Effector CD8-positive, alpha-beta T cell (primary cell): ENCODE measurements around the gene SPEM1.
A peak's percentile ranks its signal among the peaks of the same experiment; 100 is the strongest.

Source experiments
- DNase-seq: peaks from one replicate; lab custom pipeline; 2025; lab: John Stamatoyannopoulos, UW
- total RNA-seq, 4 experiments: gene quantifications; one replicate each; lab custom pipeline; 2026; lab: John Stamatoyannopoulos, UW

Gene SPEM1, protein sequence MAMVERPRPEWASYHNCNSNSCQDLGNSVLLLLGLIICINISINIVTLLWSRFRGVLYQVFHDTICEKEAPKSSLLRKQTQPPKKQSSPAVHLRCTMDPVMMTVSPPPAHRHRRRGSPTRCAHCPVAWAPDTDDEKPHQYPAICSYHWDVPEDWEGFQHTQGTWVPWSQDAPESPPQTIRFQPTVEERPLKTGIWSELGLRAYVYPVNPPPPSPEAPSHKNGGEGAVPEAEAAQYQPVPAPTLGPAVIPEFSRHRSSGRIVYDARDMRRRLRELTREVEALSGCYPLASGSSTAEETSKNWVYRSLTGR
- total RNA-seq: 0 reads per million in 4 experiments

DNA sequence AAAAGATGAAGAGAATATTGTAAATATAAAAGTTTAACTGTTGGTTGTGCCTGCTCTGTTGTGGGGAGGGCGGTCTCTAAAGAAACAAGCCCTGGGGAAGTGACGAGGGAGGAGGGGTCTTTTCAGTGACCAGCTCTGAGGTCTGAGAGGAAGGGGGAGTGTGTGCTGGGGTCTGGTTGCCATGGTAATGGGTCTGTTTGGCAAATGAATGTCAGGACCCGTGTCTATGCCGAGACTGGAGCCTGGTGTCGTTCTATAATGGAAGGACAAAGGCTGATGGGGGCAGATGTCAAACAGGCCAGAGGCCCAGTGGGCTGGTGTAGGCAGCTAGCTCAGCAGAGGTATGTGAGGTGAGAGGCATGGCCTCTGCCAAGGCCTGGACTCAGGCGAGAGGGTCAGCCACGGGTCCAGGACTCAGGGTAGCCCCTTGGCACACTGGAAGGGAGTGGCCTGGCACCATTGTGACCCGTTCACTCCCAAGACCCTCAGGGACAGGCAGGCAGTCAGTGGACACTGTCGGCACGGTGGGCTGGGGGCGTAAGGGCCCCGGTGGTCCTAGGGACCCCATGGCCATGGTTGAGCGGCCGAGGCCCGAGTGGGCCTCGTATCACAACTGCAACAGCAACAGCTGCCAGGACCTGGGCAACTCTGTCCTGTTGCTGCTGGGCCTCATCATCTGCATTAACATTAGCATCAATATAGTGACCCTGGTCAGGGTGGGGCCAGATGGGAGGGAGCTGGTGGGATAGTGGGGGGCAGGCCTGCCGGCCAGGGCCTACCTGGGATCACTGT, at the start of gene SPEM1:
Gene SPEM1 (plus strand): TSS at position 506 of the 792 bp plus-strand sequence. CDS start 61 bp downstream, at position 567.
- DNase-seq: no peak

DNA sequence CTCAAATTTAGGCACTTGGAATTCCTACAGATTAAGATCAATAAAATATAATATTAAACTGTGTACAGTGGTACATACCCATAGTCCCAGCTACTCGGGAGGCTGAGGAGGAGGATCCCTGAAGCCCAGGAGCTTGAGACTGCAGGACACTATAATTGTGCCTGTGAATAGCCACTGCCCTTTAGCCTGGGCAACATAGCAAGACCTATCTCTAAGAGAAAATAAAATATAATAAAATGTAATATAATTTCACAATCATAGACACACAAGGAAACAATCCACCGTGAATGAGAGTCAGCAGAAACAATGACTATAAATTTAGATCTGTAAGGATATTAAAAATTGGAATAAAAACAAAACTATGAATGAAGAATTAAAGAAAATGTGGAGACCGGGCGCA, 49.3 kb upstream of the SPEM1 start:
- no peak for DNase-seq

DNA sequence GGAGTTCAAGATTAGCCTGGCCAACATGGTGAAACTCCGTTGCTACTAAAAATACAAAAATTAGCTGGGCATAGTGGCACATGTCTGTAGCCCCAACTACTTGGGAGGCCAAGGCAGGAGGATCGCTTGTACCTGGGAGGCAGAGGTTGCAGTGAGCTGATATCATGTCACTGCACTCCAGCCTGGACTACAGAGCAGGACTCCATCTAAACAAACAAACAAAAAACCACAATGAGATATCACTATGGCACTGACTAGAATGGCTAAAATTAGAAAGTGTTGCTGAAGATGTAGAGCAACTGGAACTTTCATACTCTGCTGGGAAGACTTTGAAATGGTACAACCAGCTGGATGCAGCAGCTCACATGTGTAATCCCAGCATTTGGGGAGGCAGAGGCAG, 45.8 kb upstream of the SPEM1 start:
- no peak for DNase-seq

DNA sequence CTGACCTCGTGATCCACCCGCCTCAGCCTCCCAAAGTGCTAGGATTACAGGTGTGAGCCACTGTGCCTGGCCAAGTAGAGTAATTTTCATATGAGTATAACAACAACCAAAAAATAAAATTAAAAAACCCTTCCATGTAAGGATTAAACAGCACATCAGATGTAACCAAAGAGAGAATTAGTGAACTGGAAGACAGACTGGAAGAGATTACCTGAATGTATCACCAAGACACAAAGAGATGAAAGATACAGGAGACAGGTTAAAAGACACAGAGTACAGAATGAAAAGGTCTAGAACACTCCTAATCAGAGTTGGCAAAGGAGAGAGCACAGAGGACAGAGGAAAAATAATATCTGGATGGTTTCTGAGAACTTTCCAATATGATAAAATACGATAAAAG, 41.0 kb upstream of the SPEM1 start:
- DNase-seq: no peak

DNA sequence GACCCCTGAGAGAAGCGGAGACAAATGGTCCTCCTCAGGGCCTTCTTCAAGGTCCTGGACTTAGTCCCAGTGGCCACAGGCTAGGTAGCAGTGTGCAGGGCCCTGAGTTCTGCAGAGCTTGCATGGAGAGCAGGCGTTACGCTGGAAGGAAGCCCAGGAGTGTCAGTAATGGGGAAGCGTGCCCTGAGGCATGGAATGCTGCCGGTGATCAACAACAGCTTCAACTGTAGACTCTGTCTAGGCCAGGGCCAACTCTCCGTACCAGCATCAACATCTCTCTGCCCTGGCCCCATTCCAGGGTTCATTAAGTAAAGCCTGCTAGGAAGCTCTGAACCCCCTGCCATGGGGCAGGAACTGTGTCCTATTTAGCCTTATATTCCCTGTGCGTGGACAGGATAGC, 39.8 kb upstream of the SPEM1 start:
- DNase-seq: no peak

DNA sequence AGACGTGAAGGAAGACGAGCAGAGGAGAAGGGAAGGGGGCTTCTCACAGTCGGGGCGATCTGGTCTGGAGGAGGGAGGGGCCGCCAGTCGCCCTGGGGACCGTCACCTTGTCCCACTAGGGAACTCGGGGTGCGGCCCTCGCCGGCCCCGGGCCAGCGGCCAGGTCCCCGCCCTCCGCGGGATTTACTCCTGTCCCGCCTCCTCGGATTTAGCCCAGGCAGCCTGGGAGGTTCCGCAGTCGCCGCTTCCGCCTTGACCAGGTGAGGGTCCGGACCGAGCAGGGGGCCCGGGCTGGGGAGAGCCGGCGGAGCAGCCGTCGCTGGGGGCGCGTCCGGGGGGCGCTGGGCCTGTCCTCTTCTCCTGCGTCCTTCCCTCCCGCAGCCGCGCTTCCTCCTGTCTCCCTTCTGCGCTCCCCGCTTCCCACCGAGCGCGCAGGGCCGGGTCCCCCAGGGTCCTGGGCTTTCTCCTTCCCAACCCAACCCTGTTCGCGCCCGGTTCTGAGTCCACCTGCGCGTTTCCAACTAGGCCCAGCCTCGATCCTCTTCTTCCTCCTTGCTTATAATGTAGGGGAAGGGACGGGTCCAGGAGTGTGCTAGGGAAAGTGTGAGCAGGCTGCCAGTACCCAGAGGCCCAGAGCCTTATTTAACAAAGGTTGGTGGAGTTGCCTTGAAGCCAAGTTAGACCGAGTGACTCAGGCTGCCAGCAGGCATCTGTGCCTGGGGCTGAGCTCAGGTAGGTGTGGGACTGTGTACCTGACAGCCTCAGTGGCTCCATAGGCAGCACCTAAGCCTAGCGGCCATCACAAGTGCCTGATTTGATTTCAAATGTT, 39.1 kb upstream of the SPEM1 start, which contains the start of gene TNK1:
Gene TNK1 (plus strand): TSS at position 235 of the 829 bp plus-strand sequence. CDS start 1,838 bp downstream, outside the sequence.
- no peak for DNase-seq

DNA sequence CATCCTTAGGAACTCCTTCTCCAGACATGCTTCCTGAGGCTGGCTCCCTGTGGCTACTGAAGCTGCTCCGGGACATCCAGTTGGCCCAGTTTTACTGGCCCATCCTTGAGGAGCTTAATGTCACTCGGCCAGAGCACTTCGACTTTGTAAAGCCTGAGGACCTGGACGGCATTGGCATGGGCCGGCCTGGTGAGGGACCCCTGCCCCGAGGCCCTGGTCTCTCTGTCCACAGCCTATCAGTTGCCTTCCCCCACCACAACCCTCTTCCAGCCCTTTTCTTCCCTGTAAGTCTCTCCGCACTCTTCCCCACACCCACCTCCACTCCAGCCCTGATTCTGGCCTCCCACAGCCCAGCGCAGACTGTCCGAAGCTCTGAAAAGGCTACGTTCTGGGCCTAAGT, 37.2 kb upstream of the SPEM1 start:
- DNase-seq: no peak

DNA sequence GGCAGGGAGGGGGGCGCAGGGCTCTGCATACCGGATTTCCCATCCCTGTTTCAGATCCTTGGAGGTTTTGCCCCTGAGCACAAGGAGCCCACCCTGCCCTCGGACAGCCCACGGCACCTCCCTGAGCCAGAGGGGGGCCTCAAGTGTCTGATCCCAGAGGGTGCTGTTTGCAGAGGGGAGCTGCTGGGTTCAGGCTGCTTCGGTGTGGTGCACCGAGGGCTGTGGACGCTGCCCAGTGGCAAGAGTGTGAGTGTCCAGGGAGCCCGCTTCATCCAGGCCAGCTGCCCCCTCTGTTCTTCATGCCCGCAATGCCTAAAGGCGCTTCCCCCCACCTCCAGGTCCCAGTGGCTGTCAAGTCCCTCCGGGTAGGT, 36.8 kb upstream of the SPEM1 start:
- DNase-seq: no peak

DNA sequence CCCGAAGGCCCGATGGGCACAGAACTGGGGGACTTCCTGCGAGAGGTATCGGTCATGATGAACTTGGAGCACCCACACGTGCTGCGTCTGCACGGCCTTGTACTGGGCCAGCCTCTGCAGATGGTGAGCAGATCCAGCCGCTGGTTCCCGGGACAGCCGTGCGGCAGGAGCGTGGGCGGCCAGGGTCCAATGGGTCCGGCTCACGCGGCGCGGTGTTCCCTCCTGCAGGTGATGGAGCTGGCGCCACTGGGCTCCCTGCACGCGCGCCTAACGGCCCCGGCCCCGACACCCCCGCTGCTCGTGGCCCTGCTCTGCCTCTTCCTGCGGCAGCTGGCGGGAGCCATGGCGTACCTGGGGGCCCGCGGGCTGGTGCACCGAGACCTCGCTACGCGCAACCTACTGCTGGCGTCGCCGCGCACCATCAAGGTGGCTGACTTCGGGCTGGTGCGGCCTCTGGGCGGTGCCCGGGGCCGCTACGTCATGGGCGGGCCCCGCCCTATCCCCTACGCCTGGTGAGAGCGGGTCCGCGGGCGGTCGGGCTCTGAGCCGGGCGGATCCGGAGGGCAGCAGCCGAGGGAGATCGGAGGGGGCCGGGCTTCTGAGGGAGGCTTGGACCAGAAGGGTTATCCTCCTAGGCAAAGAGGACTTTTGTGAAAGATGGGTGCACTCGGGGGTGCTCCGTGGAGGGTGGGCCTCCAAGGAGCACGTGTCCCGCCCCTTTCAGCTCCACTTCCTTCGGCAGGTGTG, 36.2 kb upstream of the SPEM1 start:
- peak; percentile 70 for DNase-seq

DNA sequence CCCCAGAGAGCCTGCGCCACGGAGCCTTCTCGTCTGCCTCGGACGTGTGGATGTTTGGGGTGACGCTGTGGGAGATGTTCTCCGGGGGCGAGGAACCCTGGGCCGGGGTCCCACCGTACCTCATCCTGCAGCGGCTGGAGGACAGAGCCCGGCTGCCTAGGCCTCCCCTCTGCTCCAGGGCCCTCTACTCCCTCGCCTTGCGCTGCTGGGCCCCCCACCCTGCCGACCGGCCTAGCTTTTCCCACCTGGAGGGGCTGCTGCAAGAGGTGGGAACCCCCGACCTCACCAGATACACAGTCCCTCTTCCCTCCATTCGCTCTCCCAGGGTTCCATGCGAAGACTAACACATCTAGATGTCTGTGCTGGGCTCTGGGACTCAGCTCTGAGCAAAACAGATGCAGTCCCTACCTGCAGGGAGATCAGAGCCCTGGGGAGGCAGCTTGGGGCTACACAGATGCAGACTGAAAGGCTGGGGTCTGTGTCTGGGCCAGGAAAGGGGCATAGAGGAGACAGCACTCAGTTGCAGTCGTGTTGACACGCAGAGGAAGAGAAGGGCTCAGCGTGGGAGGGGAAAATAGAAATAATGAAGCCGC, 35.5 kb upstream of the SPEM1 start:
- no peak for DNase-seq

DNA sequence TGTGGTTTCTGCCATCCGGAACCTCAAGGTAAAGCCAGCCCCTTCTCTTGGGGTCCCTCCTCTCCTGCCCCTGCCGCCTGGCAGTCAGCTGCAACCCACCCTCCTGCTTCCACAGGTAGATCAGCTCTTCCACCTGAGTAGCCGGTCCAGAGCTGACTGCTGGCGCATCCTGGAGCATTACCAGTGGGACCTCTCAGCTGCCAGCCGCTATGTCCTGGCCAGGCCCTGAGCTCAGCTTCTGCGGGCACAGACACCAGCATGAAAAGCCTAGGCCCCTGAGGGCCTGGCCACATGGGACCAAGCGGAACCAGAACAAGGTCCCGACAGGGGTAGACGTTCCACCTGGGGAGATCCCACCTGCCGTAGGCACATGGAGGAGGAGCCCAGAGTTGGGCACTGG, 31.3 kb upstream of the SPEM1 start:
- DNase-seq: no peak

DNA sequence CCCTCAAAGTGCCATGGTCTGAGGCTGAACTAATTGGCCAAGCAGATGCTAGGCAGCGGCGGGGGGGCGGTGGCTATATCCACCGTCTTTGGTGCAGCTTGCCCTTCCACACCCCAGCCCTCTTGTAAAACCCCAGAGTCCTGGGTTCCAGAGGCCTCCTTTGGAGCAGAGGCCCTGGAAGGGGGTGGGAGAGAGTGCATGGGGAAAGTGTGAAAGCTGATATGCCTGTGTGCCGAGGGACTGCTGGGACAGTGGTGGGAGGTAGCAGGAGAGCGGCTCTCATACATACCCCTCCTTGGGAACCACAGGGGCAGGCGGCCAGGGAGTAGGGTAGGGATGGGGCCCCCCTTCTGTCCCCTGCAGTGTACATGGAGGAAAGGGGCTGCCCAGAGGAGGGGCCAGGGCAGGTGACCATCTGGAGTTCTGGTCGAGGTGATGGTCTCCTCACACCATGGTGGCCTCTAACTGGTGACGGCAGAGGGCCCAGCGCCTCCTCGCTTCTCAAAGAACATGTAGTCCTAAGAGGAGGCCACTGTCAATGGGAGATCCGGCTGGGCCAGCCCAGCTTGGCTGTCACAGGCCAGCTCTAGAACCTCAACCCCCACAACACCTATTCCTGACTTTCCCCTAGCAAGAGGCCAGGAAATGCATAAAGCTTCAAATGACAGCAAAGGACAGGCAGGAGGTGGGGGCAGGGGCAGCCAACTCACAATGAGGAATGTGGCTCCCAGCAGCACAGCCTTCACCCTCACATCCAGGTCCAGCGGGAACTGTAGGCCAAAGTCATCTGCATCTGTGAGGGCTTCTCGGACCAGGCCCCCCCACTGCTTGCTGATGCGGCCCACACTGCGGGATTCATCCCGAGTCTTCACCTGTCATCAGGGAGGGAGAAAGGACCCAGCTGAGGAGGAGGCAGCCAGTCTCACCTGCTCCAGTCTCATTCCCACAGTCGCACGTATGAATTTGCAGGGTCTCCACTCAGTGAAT, 29.9 kb upstream of the SPEM1 start:
- DNase-seq: no peak

DNA sequence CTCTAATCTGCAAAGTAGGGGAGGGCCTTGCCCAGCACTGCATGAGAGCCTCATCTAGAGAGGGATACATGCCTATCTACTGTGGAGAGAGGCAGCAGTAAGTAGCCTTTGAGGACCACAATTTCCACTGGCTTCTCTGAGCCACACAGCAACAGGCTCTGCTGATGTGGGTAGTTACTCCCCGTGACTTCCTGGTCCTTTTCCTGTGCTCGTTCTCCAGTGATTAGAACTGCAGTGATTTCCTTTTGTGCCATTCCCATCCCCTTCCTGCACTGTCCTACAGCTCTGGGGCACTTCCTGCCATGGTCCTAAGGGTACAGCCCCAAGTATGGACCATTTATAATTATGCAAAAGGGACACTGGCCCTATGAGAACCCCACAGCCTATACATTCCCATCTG, 28.8 kb upstream of the SPEM1 start:
- DNase-seq: no peak

DNA sequence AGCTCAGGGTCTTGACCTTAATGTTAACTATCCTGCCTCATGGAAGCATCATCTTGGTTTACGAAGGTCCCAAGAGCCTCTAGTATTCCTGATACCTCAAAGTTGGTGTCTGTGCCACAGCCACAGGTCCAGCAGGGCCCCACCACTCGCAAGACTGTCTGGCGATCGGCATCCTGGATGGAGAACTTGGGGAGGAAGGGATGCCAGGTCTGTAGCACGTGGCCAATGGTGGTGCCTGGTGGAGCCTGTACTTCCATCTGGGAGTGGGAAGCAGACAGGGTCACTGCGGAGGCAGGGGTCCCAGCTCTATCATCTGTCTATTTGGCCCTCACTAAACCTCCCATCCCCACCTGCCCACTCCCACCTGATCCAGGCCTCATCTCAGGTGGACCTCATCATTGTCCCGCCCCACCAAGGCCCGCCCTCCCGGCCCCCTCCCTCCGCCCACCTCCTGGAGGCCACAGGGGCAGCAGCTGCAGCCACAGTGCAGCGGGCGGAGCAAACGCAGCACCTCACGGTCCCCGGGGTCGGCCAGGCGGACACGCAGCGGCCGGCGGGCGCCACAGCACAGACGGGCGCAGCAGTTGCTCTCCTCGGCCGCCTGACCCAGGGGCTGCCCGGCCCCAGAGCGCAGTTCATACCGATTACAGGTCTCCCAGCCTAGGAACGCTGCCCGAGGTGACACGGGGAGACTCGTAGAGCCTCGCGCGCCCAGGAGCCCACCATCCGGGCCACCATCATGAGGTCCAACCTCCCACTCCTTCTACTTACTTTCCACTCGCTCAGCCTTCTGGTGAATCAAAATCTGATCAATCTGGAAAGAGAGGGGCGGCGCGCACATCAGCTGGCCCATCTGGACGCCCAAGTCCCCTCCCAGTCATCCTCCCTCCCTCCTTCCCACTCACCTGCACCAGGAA, 27.2 kb upstream of the SPEM1 start:
- DNase-seq: no peak

DNA sequence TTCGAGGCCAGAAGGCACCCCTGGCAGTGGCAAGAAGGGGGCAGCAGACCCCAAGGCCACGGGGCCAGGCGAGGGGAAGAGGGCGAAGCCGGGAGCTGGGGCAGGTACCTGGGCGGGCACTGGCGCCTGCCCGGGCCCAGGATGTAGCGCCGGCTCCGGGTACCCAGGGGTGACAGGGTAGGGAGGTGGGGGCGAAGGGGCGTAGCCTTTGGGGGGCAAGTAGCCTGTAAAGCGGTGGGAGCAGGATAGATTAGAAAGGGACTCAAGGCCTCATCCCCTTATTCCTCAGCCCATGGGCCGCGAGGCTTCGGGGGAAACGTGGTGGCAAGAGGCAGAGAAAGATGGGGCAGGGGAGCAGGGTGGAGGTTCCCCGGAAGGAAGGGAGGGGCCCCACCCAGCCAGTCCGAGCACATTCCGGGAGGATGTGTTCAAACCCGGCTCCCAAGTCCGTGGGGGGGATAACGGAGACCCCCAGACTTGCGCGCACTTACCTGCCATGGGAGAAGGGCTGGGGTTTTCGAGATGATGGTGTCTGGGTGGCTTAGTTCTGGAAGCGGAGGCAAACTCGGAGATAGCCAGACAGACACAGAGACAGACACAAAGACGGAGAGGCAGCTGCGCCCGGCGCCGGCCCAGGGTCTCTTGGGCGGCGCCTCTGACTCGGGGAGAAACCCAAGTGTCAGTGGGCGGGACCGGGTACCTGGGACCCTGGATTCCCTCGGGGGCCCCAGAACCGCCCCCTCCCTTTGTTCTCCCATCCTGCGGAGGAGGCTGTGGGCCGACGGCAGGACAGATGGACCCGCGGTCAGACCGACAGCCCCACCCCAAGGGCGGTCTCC, 26.3 kb upstream of the SPEM1 start:
- peak; percentile 71 for DNase-seq

DNA sequence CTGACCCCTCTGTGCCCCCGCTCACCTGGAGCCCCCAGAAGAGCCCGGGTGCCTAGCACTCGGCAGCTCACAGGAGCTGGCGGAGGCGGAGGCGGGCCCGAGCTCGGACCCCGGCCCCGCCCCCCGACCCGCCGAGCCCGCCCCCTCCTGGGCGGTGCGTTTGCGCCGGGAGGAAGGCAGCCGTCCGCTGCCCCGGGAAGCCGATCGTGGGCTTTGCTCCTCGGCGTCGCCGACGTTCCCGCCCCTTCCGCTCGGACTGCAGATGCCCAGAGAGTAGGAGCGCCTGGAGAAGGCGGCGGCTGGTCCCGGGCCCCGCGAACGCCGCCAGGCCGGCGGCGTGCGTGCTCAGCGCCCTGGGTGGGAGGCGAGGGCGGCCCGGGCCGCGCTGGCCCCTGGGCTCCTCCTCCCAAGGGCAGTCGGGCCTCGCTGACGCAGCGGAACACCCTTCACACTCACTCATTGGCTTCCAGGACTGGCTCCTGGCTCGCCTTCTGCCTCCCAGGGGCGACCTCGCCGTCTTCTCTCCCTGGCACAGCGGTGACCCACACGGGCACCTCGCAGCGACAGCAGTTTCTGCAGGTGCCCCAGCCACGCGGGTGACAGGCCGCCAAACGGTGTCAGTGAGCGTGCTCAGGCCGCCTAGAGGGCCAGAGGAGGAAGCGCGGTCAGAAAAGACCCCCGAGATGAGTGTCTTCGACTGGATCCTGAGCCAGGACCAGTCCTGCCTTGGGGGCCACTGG, 25.5 kb upstream of the SPEM1 start, which contains the start of gene PLSCR3:
Gene PLSCR3 (minus strand): TSS at position 74 of the 740 bp plus-strand sequence. CDS start 415 bp downstream, outside the sequence.
- peak; percentile 67 for DNase-seq

DNA sequence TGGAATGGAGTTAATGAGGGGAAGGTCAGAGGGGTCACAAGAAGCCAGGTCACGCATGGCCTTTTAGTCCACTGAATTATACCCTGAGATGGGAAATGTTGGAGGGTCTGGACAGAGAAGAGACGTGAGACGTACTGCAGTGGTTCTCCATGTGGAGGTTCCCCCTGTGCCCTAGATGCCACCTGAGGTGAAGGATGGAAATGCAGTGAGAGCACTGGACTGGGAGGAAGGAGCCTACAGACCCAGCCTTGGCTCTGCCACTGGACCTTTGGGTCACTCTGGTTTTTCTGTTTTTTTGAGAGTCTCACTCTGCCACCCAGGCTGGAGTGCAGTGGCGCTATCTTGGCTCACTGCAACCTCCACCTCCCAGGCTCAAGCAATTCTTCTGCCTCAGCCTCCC, 24.0 kb upstream of the SPEM1 start:
- no peak for DNase-seq
